ENCODE data around the gene NUP93. TPM values are rescaled to one million over a fixed set of nuclear protein-coding genes. Genes with fewer than 3 reads are reported as not detected.

NUP93 gene
- total RNA-seq, 1 donor from 2014 or later = 49.4 TPM

DNA sequence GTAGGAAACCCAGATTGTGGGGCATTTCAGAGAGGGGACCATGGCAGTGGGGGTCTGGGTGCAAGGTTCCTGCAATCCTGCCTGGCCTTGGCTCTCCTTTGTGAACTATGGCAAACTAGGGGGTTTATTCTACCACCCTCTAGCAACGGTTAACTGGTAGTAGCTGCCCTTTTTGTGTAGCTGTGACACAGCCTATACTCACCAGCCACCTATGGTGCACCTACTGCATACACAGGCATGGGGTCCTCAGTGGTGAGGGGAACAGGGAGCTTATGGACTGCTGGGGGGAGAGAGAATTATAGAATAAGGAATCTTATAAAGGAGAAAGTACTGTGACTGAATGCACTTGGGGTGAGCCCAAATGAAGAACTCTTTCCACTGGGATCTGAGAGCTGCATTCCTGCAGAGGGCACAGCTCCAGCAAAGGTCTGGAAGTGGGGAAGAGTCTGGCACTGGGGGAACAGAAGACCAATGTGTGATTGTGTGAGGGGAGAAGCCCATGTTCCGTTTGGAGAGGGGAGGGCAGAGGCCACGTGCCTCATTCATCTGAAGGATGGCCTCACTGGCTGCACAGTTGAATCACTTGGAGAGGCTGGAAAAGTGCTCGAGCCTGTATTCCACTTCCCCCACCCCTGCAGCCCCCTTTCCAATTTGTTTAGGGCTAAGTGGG, 45.5 kb upstream of the NUP93 start:
- intact Hi-C loops (cut with DNase I) = no loop called here

DNA sequence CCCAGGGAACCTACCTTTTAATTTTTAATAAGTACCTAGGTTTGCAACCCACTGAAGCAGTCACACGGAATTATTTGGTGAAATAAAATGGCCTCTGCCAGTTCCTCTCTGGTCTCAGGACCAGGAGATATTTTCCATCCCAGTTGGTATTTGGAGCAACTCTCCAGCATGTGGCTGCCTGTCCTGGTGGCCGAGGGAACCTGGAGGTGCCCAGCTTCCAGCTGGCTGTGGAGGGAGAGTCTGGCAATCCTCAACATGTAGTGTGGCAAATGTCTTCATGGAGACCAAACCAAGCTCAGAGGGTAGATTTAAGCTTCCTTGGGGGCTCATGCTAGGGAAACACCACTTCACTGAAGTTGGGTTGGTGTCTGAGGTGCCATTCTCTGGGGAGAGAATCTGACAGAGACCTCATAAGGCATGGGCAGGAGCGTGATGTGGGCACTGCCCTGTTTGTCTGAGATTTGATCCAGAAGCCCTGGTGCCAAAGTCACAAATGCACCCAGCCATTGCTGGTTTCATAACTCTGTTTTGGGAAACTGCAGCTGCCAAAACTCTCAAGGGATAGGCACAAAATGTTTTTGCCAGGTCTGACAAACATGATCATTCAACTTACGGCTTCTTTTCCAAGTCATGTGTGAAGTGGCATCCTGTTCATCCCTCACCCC, 44.9 kb upstream of the NUP93 start:
- Histone ChIP-seq H3K36me3 (no peaks in the 10 kb centered on the region), H3K27me3 (ENCODE audit: low read depth) (no peaks in the 10 kb centered on the region), H3K4me1 (peaks cover 22% of the 10 kb centered on the region), H3K4me3 (no peak overlapping the region), H3K9me3 (no peaks in the 10 kb centered on the region), H3K27ac (no peak overlapping the region)
- no peak for ATAC-seq
- intact Hi-C loops (cut with DNase I) = no loop called here
- no peak for DNase-seq
- TF ChIP-seq, protein P1, sequence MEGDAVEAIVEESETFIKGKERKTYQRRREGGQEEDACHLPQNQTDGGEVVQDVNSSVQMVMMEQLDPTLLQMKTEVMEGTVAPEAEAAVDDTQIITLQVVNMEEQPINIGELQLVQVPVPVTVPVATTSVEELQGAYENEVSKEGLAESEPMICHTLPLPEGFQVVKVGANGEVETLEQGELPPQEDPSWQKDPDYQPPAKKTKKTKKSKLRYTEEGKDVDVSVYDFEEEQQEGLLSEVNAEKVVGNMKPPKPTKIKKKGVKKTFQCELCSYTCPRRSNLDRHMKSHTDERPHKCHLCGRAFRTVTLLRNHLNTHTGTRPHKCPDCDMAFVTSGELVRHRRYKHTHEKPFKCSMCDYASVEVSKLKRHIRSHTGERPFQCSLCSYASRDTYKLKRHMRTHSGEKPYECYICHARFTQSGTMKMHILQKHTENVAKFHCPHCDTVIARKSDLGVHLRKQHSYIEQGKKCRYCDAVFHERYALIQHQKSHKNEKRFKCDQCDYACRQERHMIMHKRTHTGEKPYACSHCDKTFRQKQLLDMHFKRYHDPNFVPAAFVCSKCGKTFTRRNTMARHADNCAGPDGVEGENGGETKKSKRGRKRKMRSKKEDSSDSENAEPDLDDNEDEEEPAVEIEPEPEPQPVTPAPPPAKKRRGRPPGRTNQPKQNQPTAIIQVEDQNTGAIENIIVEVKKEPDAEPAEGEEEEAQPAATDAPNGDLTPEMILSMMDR (IDR thresholded peaks at IDR 0.05) = no peak

More for the DNA sequence above, 45.5 kb upstream of the NUP93 start:
- no peak for ATAC-seq
- H3K27ac ChIP-seq = peak overlapping the region; percentile 84
- no peaks in the 10 kb centered on the region for H3K27me3 ChIP-seq (ENCODE audit: low read depth)
- DNase-seq = no peak
- H3K9me3 ChIP-seq = no peaks in the 10 kb centered on the region
- H3K4me1 ChIP-seq = peaks cover 22% of the 10 kb centered on the region
- TF ChIP-seq, protein P1 (IDR thresholded peaks at IDR 0.05) = no peak
- H3K4me3 ChIP-seq = peak overlapping the region; percentile 68
- H3K36me3 ChIP-seq = no peaks in the 10 kb centered on the region

DNA sequence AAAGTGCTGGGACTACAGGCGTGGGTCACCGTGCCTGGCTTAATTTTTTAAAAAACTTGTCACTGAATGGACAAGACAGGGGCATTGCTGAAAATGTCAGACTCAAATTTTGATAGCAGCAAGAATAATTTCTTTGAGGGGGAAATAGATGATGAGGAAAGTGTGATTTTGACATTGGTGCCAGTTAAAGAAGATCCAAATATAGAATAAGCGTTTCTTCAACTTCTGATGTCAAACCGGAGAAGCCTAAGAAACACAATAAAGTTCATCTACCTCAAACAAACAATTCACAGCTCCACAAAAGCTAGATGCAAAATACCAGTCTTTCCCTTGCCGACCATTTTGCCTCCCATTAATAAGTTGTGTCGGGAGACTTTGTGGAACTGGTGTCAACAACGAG, 43.2 kb upstream of the NUP93 start:
- ATAC-seq (no peak), DNase-seq (no peak)
- no peaks in the 10 kb centered on the region for H3K36me3 ChIP-seq
- TF ChIP-seq, protein P1 (IDR thresholded peaks at IDR 0.05) = no peak
- H3K9me3 ChIP-seq = no peaks in the 10 kb centered on the region
- peaks cover 17% of the 10 kb centered on the region for H3K4me1 ChIP-seq
- intact Hi-C loops (cut with DNase I) = no loop called here
- no peaks in the 10 kb centered on the region for H3K27me3 ChIP-seq (ENCODE audit: low read depth)
- no peak overlapping the region for H3K4me3 ChIP-seq
- H3K27ac ChIP-seq = no peak overlapping the region

DNA sequence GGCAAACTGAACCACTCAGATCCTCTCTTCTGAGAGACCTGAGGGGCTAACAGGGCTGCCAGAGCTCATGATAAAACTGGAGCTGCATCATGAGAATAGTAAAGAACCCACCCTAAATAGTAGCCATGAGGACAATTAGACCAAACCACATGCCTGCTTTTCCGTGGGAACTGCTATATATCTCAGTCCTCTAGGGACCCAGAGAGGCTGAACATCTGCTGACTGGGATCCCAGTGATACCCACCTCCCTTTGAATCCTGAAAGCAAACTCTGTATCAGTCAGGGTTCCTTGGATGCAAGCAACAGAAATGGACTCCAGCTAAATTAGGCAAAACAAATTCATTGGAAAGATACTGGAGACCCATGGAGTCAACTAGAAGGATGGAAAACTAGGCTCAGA, 41.2 kb upstream of the NUP93 start:
- H3K4me1 ChIP-seq = peaks cover 2% of the 10 kb centered on the region
- DNase-seq = no peak
- H3K4me3 ChIP-seq = no peak overlapping the region
- intact Hi-C loops (cut with DNase I) = no loop called here
- H3K27me3 ChIP-seq (ENCODE audit: low read depth) = no peaks in the 10 kb centered on the region
- H3K27ac ChIP-seq = no peak overlapping the region
- TF ChIP-seq, protein P1 (IDR thresholded peaks at IDR 0.05) = no peak
- no peak for ATAC-seq
- H3K36me3 ChIP-seq = no peaks in the 10 kb centered on the region
- H3K9me3 ChIP-seq = no peaks in the 10 kb centered on the region

DNA sequence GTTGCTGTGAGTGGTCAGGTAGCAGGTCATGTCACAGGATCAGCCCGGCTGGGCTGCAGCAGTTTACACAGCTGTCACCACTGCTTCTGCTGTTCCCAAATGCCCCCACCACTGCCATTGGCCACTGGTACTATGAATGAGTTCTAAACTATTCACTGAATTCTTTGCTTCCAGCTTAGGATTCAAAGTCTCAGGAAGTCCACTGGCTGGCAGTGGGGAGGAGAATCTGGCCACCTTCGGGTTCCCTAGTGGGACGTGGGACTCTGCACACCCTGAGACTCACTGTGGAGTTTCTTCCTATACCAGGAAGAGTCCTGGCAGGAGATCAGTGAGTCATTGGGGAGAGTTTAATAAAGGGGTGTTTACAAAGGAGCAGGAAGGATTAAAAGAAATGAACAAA, 40.8 kb upstream of the NUP93 start:
- no peak for DNase-seq
- H3K9me3 ChIP-seq = no peaks in the 10 kb centered on the region
- H3K36me3 ChIP-seq = no peaks in the 10 kb centered on the region
- H3K4me1 ChIP-seq = no peaks in the 10 kb centered on the region
- intact Hi-C loops (cut with DNase I) = no loop called here
- H3K4me3 ChIP-seq = no peak overlapping the region
- TF ChIP-seq, protein P1 (IDR thresholded peaks at IDR 0.05) = no peak
- no peak for ATAC-seq
- no peaks in the 10 kb centered on the region for H3K27me3 ChIP-seq (ENCODE audit: low read depth)
- H3K27ac ChIP-seq = no peak overlapping the region

Data from lower lobe of right lung (tissue), 2 donors.